Bronchial epithelial cell (primary cell): ENCODE measurements around the gene GRIK3. TPM values are rescaled to one million over a fixed set of nuclear protein-coding genes. Genes with fewer than 3 reads are reported as not detected.
A peak's percentile ranks its signal among the peaks of the same experiment; 100 is the strongest.

Experiments
- DNase-seq: peaks from one replicate; pipeline ENCODE4 v3.0.0-alpha.2; 2010; ENCODE audit warnings: low read depth
- FAIRE-seq: peaks from 2 replicates; lab custom pipeline; 2011; peaks lifted over from hg19 to GRCh38; lab: Jason Lieb, UNC
- H3K27me3 ChIP-seq: 2 replicates; pipeline ENCODE4 v1.5.1; 2011; ENCODE audit warnings: low read length; ENCODE audit not compliant: control insufficient read depth, insufficient read depth
- H3K36me3 ChIP-seq: 2 replicates; pipeline ENCODE4 v1.5.1; 2011; ENCODE audit warnings: low read length; ENCODE audit not compliant: control insufficient read depth, insufficient read depth
- H3K4me3 ChIP-seq: 2 replicates; pipeline ENCODE4 v1.5.1; 2011; ENCODE audit warnings: mild to moderate bottlenecking, low read depth, low read length, control low read depth
- CTCF ChIP-seq: IDR thresholded peaks from 2 replicates; pipeline ENCODE4 v1.5.1; 2011; ENCODE audit warnings: mild to moderate bottlenecking, moderate library complexity, low read length, control low read depth, inconsistent platforms; ENCODE audit not compliant: insufficient read depth, severe bottlenecking
- total RNA-seq: library from RNA; depleted of rRNA; stranded (reverse); fragments of >200 nt; gene quantifications from 2 replicates; pipeline ENCODE4 v1.2.1, GENCODE V29; 2014

Gene GRIK3
- total RNA-seq, 1 donor from 2014 or later, result under 0.01 TPM

- H3K27me3 ChIP-seq, result no peaks in the 10 kb centered on the region
- no peaks in the 10 kb centered on the region for H3K36me3 ChIP-seq
- TF ChIP-seq CTCF, result no peak
- no peak overlapping the region for H3K4me3 ChIP-seq
- DNase-seq (no peak), FAIRE-seq (no peak)
Measured at GRCh38 chr1:36937371-36937770, 96.9 kb downstream of the GRIK3 start.

- FAIRE-seq, result no peak
- no peak overlapping the region for H3K4me3 ChIP-seq
- no peaks in the 10 kb centered on the region for H3K27me3 ChIP-seq
- DNase-seq, result no peak
- no peaks in the 10 kb centered on the region for H3K36me3 ChIP-seq
- TF ChIP-seq CTCF, result no peak
Measured at GRCh38 chr1:36934061-36934460, 100.3 kb downstream of the GRIK3 start.

- FAIRE-seq, result no peak
- H3K36me3 ChIP-seq, result no peaks in the 10 kb centered on the region
Measured at GRCh38 chr1:36927826-36928225, 106.5 kb downstream of the GRIK3 start.

GRCh38 chr1:36925251-36925650 lies 109.1 kb downstream of the GRIK3 start:
- no peak for TF ChIP-seq CTCF
- Histone ChIP-seq H3K4me3 (no peak overlapping the region), H3K36me3 (no peaks in the 10 kb centered on the region), H3K27me3 (no peaks in the 10 kb centered on the region)
- no peak for DNase-seq
- no peak for FAIRE-seq

More at GRCh38 chr1:36927826-36928225, 106.5 kb downstream of the GRIK3 start:
- H3K4me3 ChIP-seq, result no peak overlapping the region
- no peak for DNase-seq
- TF ChIP-seq CTCF, result no peak
- H3K27me3 ChIP-seq, result no peaks in the 10 kb centered on the region

- DNase-seq (peak; percentile 5), FAIRE-seq (no peak)
- no peak for TF ChIP-seq CTCF
- no peaks in the 10 kb centered on the region for H3K36me3 ChIP-seq
- no peak overlapping the region for H3K4me3 ChIP-seq
- H3K27me3 ChIP-seq, result no peaks in the 10 kb centered on the region
Measured at GRCh38 chr1:36924282-36924811, 110.0 kb downstream of the GRIK3 start.

GRCh38 chr1:36922593-36923426 lies 111.5 kb downstream of the GRIK3 start:
- DNase-seq (no peak), FAIRE-seq (no peak)
- no peak overlapping the region for H3K4me3 ChIP-seq
- H3K27me3 ChIP-seq, result no peaks in the 10 kb centered on the region
- no peak for TF ChIP-seq CTCF
- H3K36me3 ChIP-seq, result no peaks in the 10 kb centered on the region
